Suprapubic skin (tissue), 3 donors: ENCODE measurements around the gene PTCHD1.

Experiments used
- CTCF ChIP-seq, 2 donors: fragments of 200-600 bp in 1 of 2; fragments of 450-650 bp in 1 of 2; sonication (generic) in 1 of 2; IDR thresholded peaks; one replicate each; pipeline ENCODE4 v1.5.1; 2016 to 2019; ENCODE audit warnings: antibody characterized with exemption in 2 of 2, mild to moderate bottlenecking in 1 of 2, moderate library complexity in 1 of 2
- POLR2AphosphoS5 ChIP-seq, 3 donors: sonication (generic); formaldehyde crosslinking; IDR thresholded peaks; one replicate each; pipeline ENCODE4 v1.6.1; 2017; ENCODE audit warnings: antibody characterized with exemption in 3 of 3

GRCh38 chrX:23338334-23338733 is 3.7 kb downstream of the PTCHD1 start:
- TF ChIP-seq CTCF (IDR thresholded peaks at IDR 0.05) (no peak), POLR2AphosphoS5 (IDR thresholded peaks at IDR 0.05) (no peak)
